Activated CD8-positive, alpha-beta T cell treated with anti-CD3 and anti-CD28 coated beads for 36 hours (primary cell): ENCODE measurements around the gene ZNF326. TPM values are rescaled to one million over a fixed set of nuclear protein-coding genes. Genes with fewer than 3 reads are reported as not detected.

Experiments used
- ATAC-seq: fragments of 200-7000 bp; cut with Tn5 transposase; one replicate; pipeline ENCODE4 v1.10.0; 2021; ENCODE audit warnings: mild to moderate bottlenecking, moderate library complexity
- CTCF ChIA-PET: fragments of 350-600 bp; sonication (Branson Sonifier 250); formaldehyde crosslinking; loops from one replicate; lab custom pipeline; 2021; ENCODE audit warnings: antibody characterized with exemption; lab: Charles Lee
- POLR2A ChIA-PET: fragments of 350-600 bp; sonication (Branson Sonifier 250); formaldehyde crosslinking; loops from one replicate; lab custom pipeline; 2021; ENCODE audit warnings: antibody characterized with exemption; lab: Charles Lee
- DNase-seq: peaks from one replicate; pipeline ENCODE4 v3.0.0-alpha.2; 2020
- H3K27ac Mint-ChIP-seq: one replicate; pipeline ENCODE4 v1.8.0; 2021; ENCODE audit warnings: mild to moderate bottlenecking, mixed read lengths
- H3K27me3 Mint-ChIP-seq: one replicate; pipeline ENCODE4 v1.8.0; 2021; ENCODE audit warnings: mixed read lengths
- H3K36me3 Mint-ChIP-seq: one replicate; pipeline ENCODE4 v1.8.0; 2021; ENCODE audit warnings: low read depth, mixed read lengths
- H3K4me1 Mint-ChIP-seq: one replicate; pipeline ENCODE4 v1.8.0; 2021; ENCODE audit warnings: low read depth, mixed read lengths
- H3K4me3 Mint-ChIP-seq: one replicate; pipeline ENCODE4 v1.8.0; 2021; ENCODE audit warnings: mild to moderate bottlenecking, moderate library complexity, mixed read lengths
- H3K9me3 Mint-ChIP-seq: one replicate; pipeline ENCODE4 v1.8.0; 2021; ENCODE audit warnings: mixed read lengths
- CTCF ChIP-seq: fragments of 200-600 bp; IDR thresholded peaks from one replicate; pipeline ENCODE4 v1.8.0; 2022; ENCODE audit warnings: antibody characterized with exemption, mild to moderate bottlenecking
- intact Hi-C: fragments of 100-400 bp; cut with micrococcal nuclease; formaldehyde crosslinking; loops from one replicate; pipeline ENCODE4 v1.10.0; 2022
- total RNA-seq, 2 experiments: library from RNA; stranded (reverse); gene quantifications; one replicate each; pipeline ENCODE4 v1.2.3, GENCODE V29; 2021

Gene ZNF326
- total RNA-seq, 2 experiments from 2014 or later: 21.1 to 21.4 TPM

GRCh38 chr1:89953131-89953626 is 41.7 kb upstream of the ZNF326 start:
- peak; percentile 68 for ATAC-seq

GRCh38 chr1:89953929-89954328 is 41.0 kb upstream of the ZNF326 start:
- Mint-ChIP-seq H3K9me3 (no peaks in the 10 kb centered on the region), H3K27ac (no peak overlapping the region), H3K4me1 (peaks cover 30% of the 10 kb centered on the region), H3K4me3 (no peak overlapping the region), H3K36me3 (peaks cover 1% of the 10 kb centered on the region), H3K27me3 (no peaks in the 10 kb centered on the region)
- intact Hi-C loops: no loop called here
- ChIA-PET POLR2A (no interaction called here), CTCF (interaction anchor here (0.7 to 1.9 kb wide), 4 partner anchors 10 to 192 kb away, joined by 3 to 6 read pairs (median 4); no protein-coding TSS in a partner anchor)
- DNase-seq: no peak
- no peak for ATAC-seq
- no peak for TF ChIP-seq CTCF

More at GRCh38 chr1:89953131-89953626, 41.7 kb upstream of the ZNF326 start:
- no peak overlapping the region for H3K27ac Mint-ChIP-seq
- POLR2A ChIA-PET: no interaction called here
- peak; percentile 61 for DNase-seq
- peaks cover 24% of the 10 kb centered on the region for H3K4me1 Mint-ChIP-seq
- H3K9me3 Mint-ChIP-seq: no peaks in the 10 kb centered on the region
- intact Hi-C loops: no loop called here
- TF ChIP-seq CTCF: peak; percentile 34
- H3K27me3 Mint-ChIP-seq: no peaks in the 10 kb centered on the region
- CTCF ChIA-PET: interaction anchor here (0.9 to 1.9 kb wide), 2 partner anchors 152 to 191 kb away, joined by 3 to 6 read pairs; no protein-coding TSS in a partner anchor
- no peak overlapping the region for H3K4me3 Mint-ChIP-seq
- no peaks in the 10 kb centered on the region for H3K36me3 Mint-ChIP-seq

- Mint-ChIP-seq H3K9me3 (no peaks in the 10 kb centered on the region), H3K36me3 (peaks cover 1% of the 10 kb centered on the region), H3K4me1 (peaks cover 33% of the 10 kb centered on the region), H3K4me3 (no peak overlapping the region), H3K27me3 (no peaks in the 10 kb centered on the region), H3K27ac (no peak overlapping the region)
- intact Hi-C loops: no loop called here
- no peak for TF ChIP-seq CTCF
- ChIA-PET CTCF (interaction anchor here (0.9 kb wide), 1 partner anchor 112 kb away, joined by 5 read pairs; no protein-coding TSS in a partner anchor), POLR2A (no interaction called here)
- no peak for ATAC-seq
- DNase-seq: no peak
Measured at GRCh38 chr1:89954401-89954800, 40.5 kb upstream of the ZNF326 start.

- Mint-ChIP-seq H3K4me3 (no peak overlapping the region), H3K36me3 (peaks cover 1% of the 10 kb centered on the region), H3K9me3 (no peaks in the 10 kb centered on the region), H3K27me3 (no peaks in the 10 kb centered on the region), H3K4me1 (peaks cover 35% of the 10 kb centered on the region), H3K27ac (no peak overlapping the region)
- POLR2A ChIA-PET: no interaction called here
- DNase-seq: no peak
- intact Hi-C loops: no loop called here
- ATAC-seq: no peak
- no peak for TF ChIP-seq CTCF
- CTCF ChIA-PET: interaction anchor here (0.9 kb wide), 1 partner anchor 151 kb away, joined by 5 read pairs; no protein-coding TSS in a partner anchor
Measured at GRCh38 chr1:89955311-89956205, 39.4 kb upstream of the ZNF326 start.

GRCh38 chr1:89957107-89957506 is 37.8 kb upstream of the ZNF326 start:
- intact Hi-C loops: no loop called here
- Mint-ChIP-seq H3K27me3 (no peaks in the 10 kb centered on the region), H3K4me1 (peaks cover 35% of the 10 kb centered on the region), H3K27ac (peak overlapping the region; percentile 36), H3K9me3 (no peaks in the 10 kb centered on the region), H3K36me3 (peaks cover 1% of the 10 kb centered on the region), H3K4me3 (no peak overlapping the region)
- DNase-seq (peak; percentile 50), ATAC-seq (peak; percentile 85)
- no peak for TF ChIP-seq CTCF
- ChIA-PET CTCF (interaction anchor here (0.7 to 1.1 kb wide), 4 partner anchors 20 to 153 kb away, joined by 3 to 7 read pairs (median 4); no protein-coding TSS in a partner anchor), POLR2A (no interaction called here)
